ENCODE data around the gene SARDH. TPM values are rescaled to one million over a fixed set of nuclear protein-coding genes. Genes with fewer than 3 reads are reported as not detected.

The SARDH gene
- total and polyA plus RNA-seq, 2 of the 13 experiments (the other 11 are each of a cell fraction or from before 2014, with no cell fraction given), result 11.6 to 34.9 TPM

- H4K20me1 ChIP-seq (ENCODE audit: insufficient read depth, low read length), result no peaks in the 10 kb centered on the region
- intact Hi-C loops (cut with micrococcal nuclease; ENCODE audit: unreplicated experiment) (no loop called here), in situ Hi-C loops (cut with HindIII; ENCODE audit: extremely low pct_ligation_motif_present, low pct_unique_long_range_greater_than_20kb) (no loop called here)
- ATAC-seq (no peak), DNase-seq (ENCODE audit: low spot score) (no peak), FAIRE-seq (no peak)
- no peaks in the 10 kb centered on the region for H3K79me2 ChIP-seq (ENCODE audit: insufficient read depth, low read length)
- no peak overlapping the region for H2AFZ ChIP-seq (ENCODE audit: low read length)
- no peak overlapping the region for H3K4me2 ChIP-seq (ENCODE audit: low read depth, low read length)
- H3K4me3 ChIP-seq (replicated peaks in 1 of 3; ENCODE audit: insufficient read depth in 1 of 3, low read depth in 2 of 3, low read length in 3 of 3), result no peak overlapping the region
- ChIA-PET POLR2A (interaction anchor here (1.1 kb wide), 1 partner anchor 8 kb away, joined by 3 read pairs; no protein-coding TSS in a partner anchor), CTCF (ENCODE audit: low intra/inter-chr PET ratio, low total read pairs) (no interaction called here)
- WGBS (ENCODE audit: low lambda C conversion rate), result 88% methylated on average over 10 of the region's 12 CpGs
- H3K36me3 ChIP-seq (replicated peaks in 1 of 2; ENCODE audit: control insufficient read depth in 1 of 2, insufficient read depth in 2 of 2, low read length in 2 of 2), result peaks cover 0 to 3% of the 10 kb centered on the region in 2 experiments; a peak in 1 of 5 replicates
- H3K27ac ChIP-seq (ENCODE audit: extremely low read length, insufficient read depth, low read length), result no peak overlapping the region
- no peaks in the 10 kb centered on the region for H3K9me3 ChIP-seq (ENCODE audit: low read length)
- no peaks in the 10 kb centered on the region for H3K27me3 ChIP-seq (ENCODE audit: control insufficient read depth in 1 of 2, insufficient read depth in 2 of 2, low read length in 2 of 2)
- TF ChIP-seq DMAP1 (CRISPR knock-in tag; IDR thresholded peaks at IDR 0.05) (no peak), SAP130 (CRISPR knock-in tag; IDR thresholded peaks at IDR 0.05; ENCODE audit: low read depth) (no peak), NCOA1 (CRISPR knock-in tag; IDR thresholded peaks at IDR 0.05) (no peak), ZNF333 (CRISPR knock-in tag; IDR thresholded peaks at IDR 0.05; ENCODE audit: borderline replicate concordance) (no peak), HOXA7 (CRISPR knock-in tag; IDR thresholded peaks at IDR 0.05) (no peak), ZBTB34 (CRISPR knock-in tag; IDR thresholded peaks at IDR 0.05) (no peak), TFDP1 (CRISPR knock-in tag; IDR thresholded peaks at IDR 0.05; ENCODE audit: borderline replicate concordance) (no peak), ARID5B (CRISPR knock-in tag; IDR thresholded peaks at IDR 0.05) (no peak), ZSCAN25 (CRISPR knock-in tag; IDR thresholded peaks at IDR 0.05) (no peak), ZNF644 (CRISPR knock-in tag; IDR thresholded peaks at IDR 0.05; ENCODE audit: low read depth) (no peak), SNRNP70 (IDR thresholded peaks at IDR 0.05; ENCODE audit: low read depth, low read length) (no peak), SP4 (CRISPR knock-in tag; IDR thresholded peaks at IDR 0.05) (no peak), PAX8 (CRISPR knock-in tag; IDR thresholded peaks at IDR 0.05; ENCODE audit: borderline replicate concordance) (no peak), ZNF614 (CRISPR knock-in tag; IDR thresholded peaks at IDR 0.05; ENCODE audit: borderline replicate concordance) (no peak), ZNF749 (CRISPR knock-in tag; IDR thresholded peaks at IDR 0.05; ENCODE audit: borderline replicate concordance) (no peak)
- TF ChIP-seq, protein P1, sequence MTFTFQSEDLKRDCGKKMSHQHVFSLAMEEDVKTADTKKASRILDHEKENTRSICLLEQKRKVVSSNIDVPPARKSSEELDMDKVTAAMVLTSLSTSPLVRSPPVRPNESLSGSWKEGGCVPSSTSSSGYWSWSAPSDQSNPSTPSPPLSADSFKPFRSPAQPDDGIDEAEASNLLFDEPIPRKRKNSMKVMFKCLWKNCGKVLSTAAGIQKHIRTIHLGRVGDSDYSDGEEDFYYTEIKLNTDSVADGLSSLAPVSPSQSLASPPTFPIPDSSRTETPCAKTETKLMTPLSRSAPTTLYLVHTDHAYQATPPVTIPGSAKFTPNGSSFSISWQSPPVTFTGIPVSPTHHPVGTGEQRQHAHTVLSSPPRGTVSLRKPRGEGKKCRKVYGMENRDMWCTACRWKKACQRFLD (CRISPR knock-in tag; IDR thresholded peaks at IDR 0.05; ENCODE audit: borderline replicate concordance), result no peak
- no peak overlapping the region for H3K9ac ChIP-seq (ENCODE audit: insufficient read depth, low read depth, low read length)
- peaks cover 5% of the 10 kb centered on the region; the same call in 1 of the 2 replicates for H3K4me1 ChIP-seq (ENCODE audit: insufficient read depth, low read length)
- BruUV-seq (replicated peaks), result no TSS peak
Observed at GRCh38 chr9:133706307-133707050, 31.7 kb downstream of the SARDH start.
